ENCODE results near the gene PDS5A.
A peak's percentile ranks its signal among the peaks of the same experiment; 100 is the strongest.
"Not testable (repeated sequence)": the region's sequence is repeated elsewhere in the genome, so short reads cannot be mapped to it uniquely, and the experiment has no call there.

PDS5A gene

GRCh38 chr4:39821951-39822350 is 155.8 kb downstream of the PDS5A start:
- DNase-seq: no peak

- no peak for DNase-seq
Observed at GRCh38 chr4:39820186-39820585, 157.5 kb downstream of the PDS5A start.

GRCh38 chr4:39818646-39819045 is 159.1 kb downstream of the PDS5A start:
- no peak for DNase-seq

- no peak for DNase-seq
Observed at GRCh38 chr4:39814403-39815185, 163.1 kb downstream of the PDS5A start.

- DNase-seq: not testable (repeated sequence)
Observed at GRCh38 chr4:39813761-39814160, 163.9 kb downstream of the PDS5A start.

GRCh38 chr4:39813033-39813432 is 164.7 kb downstream of the PDS5A start:
- not testable (repeated sequence) for DNase-seq

- no peak for DNase-seq
Observed at GRCh38 chr4:39812500-39812899, 165.2 kb downstream of the PDS5A start.

GRCh38 chr4:39808231-39808749 is 169.4 kb downstream of the PDS5A start:
- peak; percentile 72 for DNase-seq

GRCh38 chr4:39802005-39802404 is 175.7 kb downstream of the PDS5A start:
- DNase-seq: no peak

- not testable (repeated sequence) for DNase-seq
Observed at GRCh38 chr4:39792976-39793375, 184.7 kb downstream of the PDS5A start.

GRCh38 chr4:39792529-39792928 is 185.2 kb downstream of the PDS5A start:
- no peak for DNase-seq

- DNase-seq: no peak
Observed at GRCh38 chr4:39792128-39792527, 185.6 kb downstream of the PDS5A start.

- no peak for DNase-seq
Observed at GRCh38 chr4:39786838-39787237, 190.9 kb downstream of the PDS5A start.

GRCh38 chr4:39785083-39785482 is 192.6 kb downstream of the PDS5A start:
- DNase-seq: no peak

- DNase-seq: not testable (repeated sequence)
Observed at GRCh38 chr4:39781988-39782387, 195.7 kb downstream of the PDS5A start.
